Type B pancreatic cell (in vitro differentiated cells): Measurements from ENCODE around the gene USP26. TPM values are rescaled to one million over a fixed set of nuclear protein-coding genes. Genes with fewer than 3 reads are reported as not detected.

Experiments
- DNase-seq: peaks from one replicate; pipeline ENCODE4 v3.0.0; 2021; ENCODE audit warnings: mixed read lengths; ENCODE audit not compliant: unreplicated experiment; ENCODE audit errors: extremely low spot score
- H3K27ac Mint-ChIP-seq: 2 replicates; pipeline ENCODE4 v1.8.0; 2021; ENCODE audit warnings: mild to moderate bottlenecking, mixed read lengths
- H3K27me3 Mint-ChIP-seq: 2 replicates; pipeline ENCODE4 v1.8.0; 2021; ENCODE audit warnings: mixed read lengths
- H3K36me3 Mint-ChIP-seq: 2 replicates; pipeline ENCODE4 v1.8.0; 2021; ENCODE audit warnings: mixed read lengths
- H3K4me1 Mint-ChIP-seq: one replicate; pipeline ENCODE4 v1.8.0; 2021; ENCODE audit warnings: mixed read lengths; ENCODE audit not compliant: unreplicated experiment
- H3K4me3 Mint-ChIP-seq: 2 replicates; pipeline ENCODE4 v1.8.0; 2021; ENCODE audit warnings: mild to moderate bottlenecking, mixed read lengths
- H3K9me3 Mint-ChIP-seq: 2 replicates; pipeline ENCODE4 v1.8.0; 2021; ENCODE audit warnings: mixed read lengths
- CTCF ChIP-seq: fragments of 200-600 bp; sonication (generic); conservative IDR thresholded peaks from 2 replicates; pipeline ENCODE4 v1.5.0; 2021; ENCODE audit warnings: antibody characterized with exemption, mild to moderate bottlenecking
- total RNA-seq: library from RNA; stranded (reverse); gene quantifications from 2 replicates; pipeline ENCODE4 v1.2.1, GENCODE V29; 2021; ENCODE audit warnings: low replicate concordance

USP26 gene
- total RNA-seq, 1 donor from 2014 or later: not detected

DNA sequence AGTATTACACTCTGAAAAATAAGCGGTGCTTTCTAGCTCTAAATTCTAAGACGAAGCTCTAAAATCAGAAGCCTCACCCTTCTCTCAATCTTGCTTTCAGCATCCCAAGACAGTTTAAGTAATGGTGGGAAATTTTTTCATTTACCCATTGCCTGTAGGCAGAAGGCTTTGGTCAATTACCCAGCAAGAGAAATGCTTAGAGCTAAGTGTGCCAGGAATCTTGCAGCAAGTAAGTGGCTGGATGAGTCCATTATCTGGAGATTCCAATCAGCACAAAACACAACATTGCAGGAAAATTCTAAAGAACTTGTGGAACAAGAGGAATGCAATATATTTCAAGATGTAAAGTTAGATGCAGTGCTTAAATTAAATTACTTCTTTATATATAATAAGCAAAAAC, 28.4 kb downstream of the USP26 start:
- Mint-ChIP-seq H3K4me3 (no peak overlapping the region), H3K36me3 (peaks cover 4% of the 10 kb centered on the region), H3K4me1 (peaks cover 11% of the 10 kb centered on the region), H3K27me3 (no peaks in the 10 kb centered on the region), H3K9me3 (peaks cover 5% of the 10 kb centered on the region), H3K27ac (no peak overlapping the region)
- TF ChIP-seq CTCF: no peak
- DNase-seq: no peak

DNA sequence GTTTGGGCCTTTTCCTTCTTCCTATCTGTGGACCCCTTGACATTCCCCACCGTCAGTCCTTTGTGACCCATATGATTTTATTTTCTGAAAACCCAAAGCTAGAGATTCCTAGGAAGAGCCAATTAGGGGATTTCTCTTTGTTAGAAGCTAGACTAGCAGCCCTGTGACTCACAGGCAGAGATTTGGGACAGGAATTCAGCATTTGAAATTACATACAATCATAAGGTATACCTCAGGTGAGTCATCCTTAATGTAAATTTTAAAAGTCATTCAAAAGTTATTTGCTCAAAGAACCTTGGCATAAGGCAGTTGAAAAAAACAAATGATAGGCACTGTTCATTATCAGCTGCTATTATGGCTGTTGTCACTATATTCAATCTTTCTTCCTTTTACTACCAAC, 40.6 kb downstream of the USP26 start:
- Mint-ChIP-seq H3K4me1 (peaks cover 19% of the 10 kb centered on the region), H3K36me3 (no peaks in the 10 kb centered on the region), H3K4me3 (no peak overlapping the region), H3K9me3 (no peaks in the 10 kb centered on the region), H3K27ac (no peak overlapping the region), H3K27me3 (no peaks in the 10 kb centered on the region)
- TF ChIP-seq CTCF: no peak
- no peak for DNase-seq

- DNase-seq: no peak
- Mint-ChIP-seq H3K27me3 (no peaks in the 10 kb centered on the region), H3K4me3 (no peak overlapping the region), H3K27ac (no peak overlapping the region), H3K4me1 (peaks cover 19% of the 10 kb centered on the region), H3K36me3 (no peaks in the 10 kb centered on the region), H3K9me3 (no peaks in the 10 kb centered on the region)
- no peak for TF ChIP-seq CTCF
Observed at GRCh38 chrX:133054761-133055405, 42.0 kb downstream of the USP26 start.

GRCh38 chrX:133053861-133054598, 42.9 kb downstream of the USP26 start:
- H3K9me3 Mint-ChIP-seq: no peaks in the 10 kb centered on the region
- no peaks in the 10 kb centered on the region for H3K27me3 Mint-ChIP-seq
- no peak overlapping the region for H3K27ac Mint-ChIP-seq
- DNase-seq: no peak
- H3K4me3 Mint-ChIP-seq: peak overlapping the region; percentile 1
- TF ChIP-seq CTCF: no peak
- no peaks in the 10 kb centered on the region for H3K36me3 Mint-ChIP-seq
- peaks cover 19% of the 10 kb centered on the region for H3K4me1 Mint-ChIP-seq

GRCh38 chrX:133048751-133049150, 48.2 kb downstream of the USP26 start:
- Mint-ChIP-seq H3K36me3 (no peaks in the 10 kb centered on the region), H3K9me3 (no peaks in the 10 kb centered on the region), H3K27me3 (no peaks in the 10 kb centered on the region), H3K4me1 (peaks cover 2% of the 10 kb centered on the region), H3K27ac (no peak overlapping the region), H3K4me3 (no peak overlapping the region)
- DNase-seq: no peak
- TF ChIP-seq CTCF: no peak
